Measurements from ENCODE around the gene MYO3B.

- TF ChIP-seq CTCF (IDR thresholded peaks at IDR 0.05) (no peak), POLR2A (IDR thresholded peaks at IDR 0.05) (no peak)
These were observed 390.6 kb downstream of the MYO3B start for GRCh38 chr2:170568511-170568910.
